GM19193 (cell line): ENCODE results near the gene PDE4D.

Source experiments
- POLR2A ChIP-seq: IDR thresholded peaks from 4 replicates; pipeline ENCODE4 v1.6.1; 2011; ENCODE audit not compliant: insufficient read depth, insufficient read length; ENCODE audit errors: extremely low read depth

Gene PDE4D

DNA sequence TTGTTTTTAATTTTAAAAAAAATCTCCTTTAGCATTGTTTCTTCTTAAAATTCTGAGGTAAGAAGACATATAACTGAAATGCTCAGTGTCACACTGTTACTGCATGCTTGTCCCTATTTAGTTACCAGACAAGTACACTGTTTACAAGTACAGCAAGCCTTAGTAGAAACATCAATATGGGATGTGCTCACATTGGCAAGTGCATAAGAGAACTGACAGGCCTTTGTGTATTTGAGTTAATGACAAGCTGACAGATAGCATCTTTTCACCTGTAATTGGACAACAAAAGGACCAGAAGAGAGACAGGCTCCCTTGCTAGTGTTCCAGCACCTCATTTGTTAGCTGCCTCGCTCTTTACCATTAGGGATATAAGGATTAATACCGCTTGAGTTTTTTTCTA, 63.6 kb downstream of the PDE4D start:
- no peak for TF ChIP-seq POLR2A

GRCh38 chr5:59829386-59829785, 64.1 kb downstream of the PDE4D start:
- TF ChIP-seq POLR2A = no peak

- no peak for TF ChIP-seq POLR2A
Measured at GRCh38 chr5:59828623-59829022, 64.9 kb downstream of the PDE4D start.

DNA sequence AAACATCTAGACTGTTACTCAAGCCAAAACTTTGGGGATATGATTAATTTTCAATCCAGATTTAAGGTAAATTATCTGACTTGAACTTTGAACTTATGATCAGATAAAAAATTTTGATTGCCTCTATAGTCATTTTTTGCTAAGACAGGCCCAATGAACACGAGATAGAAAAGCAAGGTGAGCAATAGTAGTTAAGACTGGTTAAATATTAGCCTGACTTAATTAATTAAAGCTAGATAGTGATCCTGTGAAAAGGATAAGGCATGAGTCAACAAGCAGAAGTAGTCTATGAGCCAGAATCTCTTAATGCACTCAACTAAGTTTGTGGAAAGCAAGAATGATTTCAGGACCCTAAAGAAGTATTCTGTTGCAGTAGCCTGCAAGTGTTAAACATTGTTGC, 66.5 kb downstream of the PDE4D start:
- no peak for TF ChIP-seq POLR2A

DNA sequence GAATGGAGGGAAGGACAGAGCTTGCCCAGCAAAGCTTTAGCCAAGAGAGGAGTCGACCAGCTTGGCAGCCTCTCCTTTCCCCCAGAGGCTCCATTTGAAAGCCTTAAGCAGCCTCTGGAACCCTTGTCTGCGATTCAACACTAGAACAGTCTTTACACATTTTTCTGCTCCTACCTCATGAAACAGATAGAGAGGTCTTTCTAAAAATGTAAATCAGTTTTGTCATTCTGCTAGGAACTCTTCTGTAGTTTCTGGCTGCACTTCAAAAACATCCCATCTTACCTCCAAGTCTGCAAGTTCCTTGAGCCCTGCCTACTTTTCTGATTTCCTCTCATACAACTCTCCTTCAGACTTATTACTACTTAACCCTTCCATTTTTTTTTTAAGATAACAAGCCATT, 70.1 kb downstream of the PDE4D start:
- no peak for TF ChIP-seq POLR2A

DNA sequence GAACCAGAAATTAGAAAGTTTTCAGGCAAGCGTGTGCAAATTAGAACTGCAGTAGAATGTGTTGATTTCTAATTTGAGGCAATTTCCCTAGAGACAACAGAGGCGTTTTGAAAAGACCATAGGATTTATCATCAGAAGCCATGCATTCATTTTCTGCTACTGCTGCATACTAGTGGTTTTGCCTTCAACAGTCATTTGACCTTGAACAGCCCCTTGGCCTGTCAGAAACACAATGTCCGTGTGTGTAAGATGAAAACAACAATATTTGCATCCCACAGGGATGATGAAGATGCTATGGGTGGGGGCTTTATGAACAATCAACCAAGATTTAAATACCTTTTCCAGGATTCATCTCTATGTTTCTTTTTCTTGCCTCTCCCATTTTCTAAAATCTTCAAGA, 73.7 kb downstream of the PDE4D start:
- no peak for TF ChIP-seq POLR2A

DNA sequence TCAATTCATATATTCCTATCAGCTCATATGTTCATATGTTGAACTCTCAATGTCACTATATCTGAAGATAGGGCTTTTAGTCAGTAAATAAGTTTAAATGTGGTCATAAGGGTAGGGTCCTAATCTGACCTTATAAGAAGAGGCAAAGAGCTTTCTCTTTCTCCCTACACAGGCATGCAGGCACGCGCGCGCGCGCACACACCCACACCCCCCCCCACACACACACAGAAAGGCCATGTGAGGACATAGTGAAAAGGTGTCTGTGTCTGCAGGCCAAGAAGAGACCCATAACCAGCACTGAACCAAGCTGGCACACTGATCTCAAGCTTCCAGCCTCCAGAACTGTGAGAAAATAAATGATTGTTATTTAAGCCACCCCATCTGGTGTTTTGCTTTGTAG, 76.0 kb downstream of the PDE4D start:
- TF ChIP-seq POLR2A = no peak

DNA sequence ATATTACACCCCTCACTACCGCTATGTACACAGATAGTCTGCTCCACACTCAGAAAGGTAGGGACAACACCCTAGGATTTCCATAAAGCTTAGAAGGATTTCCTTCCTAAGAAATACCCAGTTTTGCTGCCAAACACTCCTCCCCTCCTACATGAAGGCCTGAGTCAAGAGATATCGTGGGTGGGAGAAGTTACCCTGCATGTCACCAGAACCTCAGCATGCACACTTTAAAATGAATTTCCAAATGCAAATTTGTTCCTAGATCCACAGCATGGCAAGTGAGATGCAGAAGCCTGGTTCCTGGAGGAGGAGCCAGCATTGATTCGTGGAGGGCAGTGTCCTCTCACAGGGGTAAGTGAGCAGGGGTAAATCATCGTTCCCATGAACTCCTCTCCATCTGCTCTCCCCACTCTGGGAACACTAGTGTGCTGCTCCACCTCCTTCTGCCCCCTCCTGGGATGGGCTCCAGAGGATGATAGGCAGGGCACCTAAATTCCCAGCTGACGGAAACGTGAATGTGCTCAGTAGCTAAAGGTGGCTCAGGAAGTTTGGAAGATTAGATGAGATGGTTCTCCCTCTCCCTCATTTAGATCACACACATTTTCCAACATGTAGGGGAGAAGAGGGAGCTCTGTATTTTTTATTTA, 76.7 kb downstream of the PDE4D start:
- no peak for TF ChIP-seq POLR2A

GRCh38 chr5:59814537-59814872, 79.0 kb downstream of the PDE4D start:
- TF ChIP-seq POLR2A = no peak

GRCh38 chr5:59813761-59814536, 79.6 kb downstream of the PDE4D start:
- no peak for TF ChIP-seq POLR2A

GRCh38 chr5:59810041-59810440, 83.5 kb downstream of the PDE4D start:
- TF ChIP-seq POLR2A = no peak

DNA sequence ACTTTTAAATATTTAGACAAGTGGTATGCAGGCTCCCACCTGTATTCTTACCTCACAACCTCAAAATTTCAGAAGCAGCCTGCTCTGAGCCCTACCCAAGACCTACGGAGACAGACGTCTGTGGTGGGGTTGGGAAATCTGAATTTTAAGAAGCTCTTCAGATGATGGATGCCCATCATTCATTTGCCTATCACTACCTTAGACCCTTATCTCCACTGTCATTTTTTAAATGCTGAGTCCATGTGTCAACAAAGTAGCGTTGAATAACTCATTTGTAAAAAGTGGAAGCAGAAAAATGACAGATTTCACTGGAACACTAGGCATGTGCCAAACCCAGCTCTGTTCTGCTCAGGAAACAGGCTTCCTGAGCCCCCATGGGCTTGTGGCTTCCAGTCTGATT, 85.7 kb downstream of the PDE4D start:
- TF ChIP-seq POLR2A = no peak

GRCh38 chr5:59800347-59800893, 93.1 kb downstream of the PDE4D start:
- no peak for TF ChIP-seq POLR2A

- TF ChIP-seq POLR2A = no peak
Measured at GRCh38 chr5:59799668-59800346, 93.7 kb downstream of the PDE4D start.

- TF ChIP-seq POLR2A = no peak
Measured at GRCh38 chr5:59798862-59799667, 94.5 kb downstream of the PDE4D start.
